GM18858 (cell line): ENCODE data around the gene PTPN9.
"Not testable (repeated sequence)": the region's sequence is repeated elsewhere in the genome, so short reads cannot be mapped to it uniquely, and the experiment has no call there.

ENCODE experiments used
- ATAC-seq: cut with Tn5 transposase; IDR thresholded peaks from one replicate; pipeline ENCODE4 v1.9.1; 2021; ENCODE audit not compliant: unreplicated experiment

The PTPN9 gene

GRCh38 chr15:75583701-75584100, 4.6 kb upstream of the PTPN9 start:
- no peak for ATAC-seq

GRCh38 chr15:75582943-75583342, 3.8 kb upstream of the PTPN9 start:
- not testable (repeated sequence) for ATAC-seq

GRCh38 chr15:75578173-75578947, 755 bp downstream of the PTPN9 start:
- ATAC-seq, result no peak

GRCh38 chr15:75577401-75578172, 1.5 kb downstream of the PTPN9 start:
- no peak for ATAC-seq

GRCh38 chr15:75573648-75574384, 5.3 kb downstream of the PTPN9 start:
- no peak for ATAC-seq

GRCh38 chr15:75570126-75570845, 8.8 kb downstream of the PTPN9 start:
- ATAC-seq, result no peak

GRCh38 chr15:75565062-75565970, 13.8 kb downstream of the PTPN9 start:
- no peak for ATAC-seq

- no peak for ATAC-seq
These were observed 17.2 kb downstream of the PTPN9 start for GRCh38 chr15:75561888-75562287.

- not testable (repeated sequence) for ATAC-seq
These were observed 19.8 kb downstream of the PTPN9 start for GRCh38 chr15:75559360-75559759.

- ATAC-seq, result not testable (repeated sequence)
These were observed 20.2 kb downstream of the PTPN9 start for GRCh38 chr15:75558955-75559354.

- ATAC-seq, result no peak
These were observed 24.4 kb downstream of the PTPN9 start for GRCh38 chr15:75554717-75555116.

GRCh38 chr15:75553659-75554058, 25.5 kb downstream of the PTPN9 start:
- no peak for ATAC-seq

- no peak for ATAC-seq
These were observed 28.0 kb downstream of the PTPN9 start for GRCh38 chr15:75551091-75551490.

GRCh38 chr15:75545064-75545463, 34.1 kb downstream of the PTPN9 start:
- no peak for ATAC-seq

- ATAC-seq, result no peak
These were observed 34.8 kb downstream of the PTPN9 start for GRCh38 chr15:75544359-75544758.

GRCh38 chr15:75542949-75543545, 36.1 kb downstream of the PTPN9 start:
- not testable (repeated sequence) for ATAC-seq

GRCh38 chr15:75542386-75542797, 36.7 kb downstream of the PTPN9 start:
- ATAC-seq, result no peak

GRCh38 chr15:75538376-75538775, 40.7 kb downstream of the PTPN9 start:
- ATAC-seq, result no peak

GRCh38 chr15:75533945-75534344, 45.2 kb downstream of the PTPN9 start:
- no peak for ATAC-seq
